Adrenal gland (tissue), 12 donors: ENCODE results near the gene RILP. TPM values are rescaled to one million over a fixed set of nuclear protein-coding genes. Genes with fewer than 3 reads are reported as not detected.
"Not testable (repeated sequence)": the region's sequence is repeated elsewhere in the genome, so short reads cannot be mapped to it uniquely, and the experiment has no call there.

Source experiments
- DNase-seq, 7 donors: peaks; one replicate each; pipeline ENCODE4 v3.0.0-alpha.2; 2019 to 2020
- H3K27ac ChIP-seq, 5 donors: fragments of 200-600 bp; sonication (generic) in 4 of 5; 1 replicate in 3 of 5; 2 replicates in 2 of 5; pipeline versions ENCODE4 v1.5.1 to v1.8.0; 2016 to 2020; ENCODE audit warnings: mild to moderate bottlenecking in 1 of 5
- H3K27me3 ChIP-seq: fragments of 200-600 bp; 2 replicates; pipeline ENCODE4 v1.8.0; 2021
- H3K36me3 ChIP-seq, 2 donors: fragments of 200-600 bp; replicated peaks in 1 of 2; 1 replicate in 1 of 2; 2 replicates in 1 of 2; pipeline versions ENCODE4 v1.5.1 to v1.8.0; 2018 to 2022
- H3K4me1 ChIP-seq, 2 donors: fragments of 200-600 bp; replicated peaks in 1 of 2; 1 replicate in 1 of 2; 2 replicates in 1 of 2; pipeline versions ENCODE4 v1.5.1 to v1.8.0; 2018 to 2021
- H3K4me3 ChIP-seq, 4 donors: fragments of 200-600 bp; sonication (generic) in 3 of 4; one replicate each; pipeline ENCODE4 v1.5.1; 2016 to 2018
- H3K9me3 ChIP-seq, 3 donors: fragments of 200-600 bp; sonication (generic) in 1 of 3; replicated peaks in 1 of 3; 1 replicate in 2 of 3; 2 replicates in 1 of 3; pipeline versions ENCODE4 v1.5.1 to v1.8.0; 2016 to 2021
- CTCF ChIP-seq, 6 experiments: fragments of 450-650 bp in 4 of 6; fragments of 200-600 bp in 2 of 6; sonication (generic) in 1 of 6; IDR thresholded peaks; 1 replicate in 5 of 6; 2 replicates in 1 of 6; pipeline versions ENCODE4 v1.5.1 to v1.8.0; 2016 to 2021; ENCODE audit warnings: antibody characterized with exemption in 6 of 6, mild to moderate bottlenecking in 2 of 6, moderate library complexity in 1 of 6
- POLR2A ChIP-seq, 2 donors: fragments of 450-650 bp; IDR thresholded peaks; one replicate each; pipeline ENCODE4 v1.6.1; 2017; ENCODE audit warnings: antibody characterized with exemption in 2 of 2, mild to moderate bottlenecking in 2 of 2, moderate library complexity in 1 of 2
- WGBS, 4 donors: extraction: QIAGEN DNeasy Blood & Tissue Kit in 2 of 4; methylation state at CpG; one replicate each; pipeline versions ENCODE4 v1.1.5 to v1.1.7; 2013 to 2017; 5-methylcytosine and 5-hydroxymethylcytosine counted together
- intact Hi-C, 2 donors: fragments of 100-400 bp; cut with DNase I; formaldehyde crosslinking; loops; one replicate each; pipeline versions ENCODE4 v1.14.1 to v1.15.0; 2022 to 2023
- polyA plus RNA-seq, 3 donors: library from polyadenylated mRNA; stranded (reverse); fragments of 200-250 nt in 2 of 3; fragments of 350-450 nt in 1 of 3; fragmentation: Illumina TruSeq in 1 of 3; extraction: RNeasy Lipid Tissue Mini Kit (QIAGEN cat#74804) in 1 of 3; gene quantifications; one replicate each; pipeline ENCODE4 v1.2.3, GENCODE V29; 2013 to 2014
- total RNA-seq, 9 donors: library from RNA; depleted of rRNA in 4 of 9; stranded (reverse); fragments of >200 nt in 4 of 9; fragments of 120-200 nt in 1 of 9; fragmentation: NEBNext Ultra II Directional in 1 of 9; extraction: Animal tissue kit (Norgen Biotek cat#: 25700) in 1 of 9; gene quantifications; one replicate each; pipeline versions ENCODE4 v1.1.0 to v1.2.4, GENCODE V29; 2013 to 2023
- donor health status: healthy with polysubstance abuse.
- donor health status: Bipolar disorder and iron deficiency.
- donor health status: DM: yes; HTN: yes; CAD: no.
- donor health status: DM: no; HTN: no; CAD: no.
- donor health status: DM: no; HTN: no; CAD: no.
- donor health status: DM: yes; HTN: yes; CAD: no.

RILP gene
- total and polyA plus RNA-seq, 12 donors: 13.8 to 78.3 (median 39.2) TPM

DNA sequence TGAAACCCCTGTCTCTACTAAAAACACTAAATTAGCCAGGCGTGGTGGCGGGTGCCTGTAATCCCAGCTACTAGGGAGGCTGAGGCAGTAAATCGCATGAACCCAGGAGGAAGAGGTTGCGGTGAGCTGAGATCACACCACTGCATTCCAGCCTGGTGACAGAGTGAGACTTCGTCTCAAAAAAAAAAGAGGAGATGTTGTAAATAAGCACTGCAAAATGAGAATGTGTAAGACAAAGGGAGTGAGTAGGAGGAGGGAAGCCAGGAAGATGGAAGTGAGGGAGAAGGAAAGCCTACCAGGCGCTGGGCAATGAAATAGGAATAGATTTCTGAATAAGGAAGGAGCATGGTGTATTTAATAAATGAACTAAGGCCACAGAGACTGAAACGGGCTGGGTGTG is 43.7 kb upstream of the RILP start:
- intact Hi-C loops: no loop called here
- no peaks in the 10 kb centered on the region for H3K4me1 ChIP-seq
- H3K9me3 ChIP-seq: no peaks in the 10 kb centered on the region
- no peaks in the 10 kb centered on the region for H3K27me3 ChIP-seq
- H3K4me3 ChIP-seq: no peak overlapping the region
- H3K36me3 ChIP-seq: no peaks in the 10 kb centered on the region
- no peak overlapping the region for H3K27ac ChIP-seq
- 85 to 93% (median 90%) methylated on average over 7 of the region's 7 CpGs for WGBS, 4 donors
- TF ChIP-seq POLR2A (IDR thresholded peaks at IDR 0.05) (no peak), CTCF (IDR thresholded peaks at IDR 0.05) (no peak)
- no peak for DNase-seq

GRCh38 chr17:1690544-1691221 is 41.0 kb upstream of the RILP start:
- Histone ChIP-seq H3K27me3 (no peaks in the 10 kb centered on the region), H3K9me3 (no peaks in the 10 kb centered on the region), H3K4me1 (no peaks in the 10 kb centered on the region), H3K27ac (no peak overlapping the region), H3K4me3 (no peak overlapping the region), H3K36me3 (no peaks in the 10 kb centered on the region)
- DNase-seq: no peak
- no peak for TF ChIP-seq CTCF (IDR thresholded peaks at IDR 0.05)
- TF ChIP-seq POLR2A (IDR thresholded peaks at IDR 0.05): no peak
- intact Hi-C loops: no loop called here
- 87 to 94% (median 92%) methylated on average over 4 to 6 of the region's 8 CpGs for WGBS, 4 donors

- DNase-seq, H3K27me3 ChIP-seq, intact Hi-C loops, H3K36me3 ChIP-seq, H3K9me3 ChIP-seq, H3K4me3 ChIP-seq, H3K27ac ChIP-seq: not testable (repeated sequence)
- WGBS, 4 donors: 72 to 92% (median 77%) methylated on average over 6 of the region's 6 CpGs
- peaks cover 5 to 11% of the 10 kb centered on the region in 2 donors for H3K4me1 ChIP-seq
Observed at GRCh38 chr17:1688405-1688804, 38.7 kb upstream of the RILP start.

GRCh38 chr17:1686086-1686485 is 36.4 kb upstream of the RILP start:
- TF ChIP-seq POLR2A (IDR thresholded peaks at IDR 0.05) (no peak), CTCF (IDR thresholded peaks at IDR 0.05) (no peak)
- Histone ChIP-seq H3K27ac (no peak overlapping the region), H3K9me3 (no peaks in the 10 kb centered on the region), H3K4me3 (no peak overlapping the region), H3K36me3 (peaks cover 0 to 23% of the 10 kb centered on the region in 2 donors), H3K27me3 (no peaks in the 10 kb centered on the region), H3K4me1 (peaks cover 13 to 26% of the 10 kb centered on the region in 2 donors)
- WGBS, 4 donors: 64 to 76% (median 69%) methylated on average over 7 of the region's 7 CpGs
- DNase-seq: no peak
- intact Hi-C loops: no loop called here
